ENCODE measurements around the gene PPFIA1.

GRCh38 chr11:70415642-70416395 is 145.3 kb downstream of the PPFIA1 start:
- TF ChIP-seq, protein P1, sequence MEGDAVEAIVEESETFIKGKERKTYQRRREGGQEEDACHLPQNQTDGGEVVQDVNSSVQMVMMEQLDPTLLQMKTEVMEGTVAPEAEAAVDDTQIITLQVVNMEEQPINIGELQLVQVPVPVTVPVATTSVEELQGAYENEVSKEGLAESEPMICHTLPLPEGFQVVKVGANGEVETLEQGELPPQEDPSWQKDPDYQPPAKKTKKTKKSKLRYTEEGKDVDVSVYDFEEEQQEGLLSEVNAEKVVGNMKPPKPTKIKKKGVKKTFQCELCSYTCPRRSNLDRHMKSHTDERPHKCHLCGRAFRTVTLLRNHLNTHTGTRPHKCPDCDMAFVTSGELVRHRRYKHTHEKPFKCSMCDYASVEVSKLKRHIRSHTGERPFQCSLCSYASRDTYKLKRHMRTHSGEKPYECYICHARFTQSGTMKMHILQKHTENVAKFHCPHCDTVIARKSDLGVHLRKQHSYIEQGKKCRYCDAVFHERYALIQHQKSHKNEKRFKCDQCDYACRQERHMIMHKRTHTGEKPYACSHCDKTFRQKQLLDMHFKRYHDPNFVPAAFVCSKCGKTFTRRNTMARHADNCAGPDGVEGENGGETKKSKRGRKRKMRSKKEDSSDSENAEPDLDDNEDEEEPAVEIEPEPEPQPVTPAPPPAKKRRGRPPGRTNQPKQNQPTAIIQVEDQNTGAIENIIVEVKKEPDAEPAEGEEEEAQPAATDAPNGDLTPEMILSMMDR (IDR thresholded peaks at IDR 0.05): no peak
- TF ChIP-seq EP300 (IDR thresholded peaks at IDR 0.05) (no peak), POLR2A (IDR thresholded peaks at IDR 0.05) (no peak)

Measured in ovary (tissue), 3 donors.